GM19023 (cell line): ENCODE measurements around the gene ADARB1.

ENCODE experiments used
- ATAC-seq: cut with Tn5 transposase; IDR thresholded peaks from one replicate; pipeline ENCODE4 v1.9.1; 2021; ENCODE audit warnings: mild to moderate bottlenecking, moderate library complexity; ENCODE audit not compliant: unreplicated experiment

Gene ADARB1

DNA sequence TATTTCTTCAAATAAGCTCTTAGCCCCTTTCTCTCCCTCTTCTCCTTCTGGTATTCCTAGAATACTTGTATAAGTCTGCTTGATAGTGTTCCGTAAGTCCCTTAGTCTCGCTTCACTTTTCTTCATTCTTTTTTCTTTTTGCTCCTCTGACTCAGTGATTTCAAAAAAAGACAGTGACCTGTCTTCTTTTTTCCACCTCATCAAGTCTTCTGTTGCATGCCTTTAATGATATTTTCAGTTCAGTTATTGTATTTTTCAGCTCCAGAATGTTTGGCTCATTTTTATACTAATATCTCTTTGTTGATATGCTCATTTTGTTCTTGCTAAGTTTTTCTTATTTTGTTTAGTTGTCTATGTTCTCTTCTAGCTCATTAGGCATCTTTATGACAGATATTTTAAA is 115.6 kb downstream of the ADARB1 start:
- no peak for ATAC-seq

GRCh38 chr21:45192332-45192731 is 118.0 kb downstream of the ADARB1 start:
- no peak for ATAC-seq

DNA sequence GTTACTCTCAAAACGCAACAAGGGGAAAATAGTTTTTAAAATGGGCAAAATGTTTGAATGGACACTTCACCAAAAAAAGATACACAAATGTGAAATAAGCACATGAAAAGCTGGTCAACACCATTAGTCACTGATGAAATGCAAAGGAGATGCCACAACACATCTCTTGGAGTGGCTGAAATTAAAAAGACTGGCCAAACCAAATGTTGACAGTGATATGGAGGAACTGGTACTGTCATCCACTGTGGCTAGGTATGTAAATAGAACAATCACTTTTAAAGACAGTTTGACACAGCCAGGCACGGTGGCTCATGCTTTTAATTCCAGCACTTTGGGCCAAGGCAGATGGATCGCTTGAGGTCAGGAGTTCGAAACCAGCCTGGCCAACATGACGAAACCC is 122.2 kb downstream of the ADARB1 start:
- ATAC-seq: no peak

DNA sequence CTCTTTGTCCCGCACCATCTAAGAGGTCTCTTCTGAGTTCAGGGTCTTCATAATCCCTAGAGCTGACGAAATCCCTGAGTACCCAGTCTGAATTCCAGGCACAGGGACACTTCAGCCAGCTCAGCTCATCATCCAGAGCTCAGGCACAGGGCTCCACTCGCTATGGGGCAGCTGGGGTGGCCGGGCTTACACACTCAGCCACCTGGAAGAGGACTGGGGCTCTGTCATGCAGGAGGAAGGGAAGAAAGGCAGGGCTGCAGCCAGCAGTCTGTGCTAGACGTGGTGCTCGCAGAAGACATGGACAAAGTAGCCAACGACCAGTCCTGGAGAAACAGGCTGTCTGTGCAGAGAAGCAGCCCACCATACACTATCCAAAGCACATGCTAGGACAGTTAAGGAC is 124.8 kb downstream of the ADARB1 start:
- ATAC-seq: no peak

DNA sequence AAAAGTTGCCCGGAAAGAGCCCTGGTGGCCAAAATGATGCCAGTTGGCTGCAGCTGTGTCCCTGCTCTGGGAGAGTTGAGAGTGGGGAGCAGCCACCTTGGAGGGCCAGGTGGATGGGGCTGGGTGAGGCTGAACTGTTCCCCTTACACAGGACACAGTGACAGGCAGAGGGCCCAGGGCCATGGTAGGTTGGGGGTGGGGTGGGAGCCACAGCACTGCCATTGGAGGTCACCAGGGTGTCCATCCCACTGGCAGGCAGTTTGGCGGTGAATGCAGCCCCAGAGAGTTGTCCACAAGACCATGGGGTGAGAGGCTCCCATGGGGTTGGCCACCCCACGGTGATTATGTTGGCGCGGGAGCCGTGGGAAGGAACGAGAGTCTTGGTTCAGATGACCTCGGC is 125.7 kb downstream of the ADARB1 start:
- ATAC-seq: no peak

DNA sequence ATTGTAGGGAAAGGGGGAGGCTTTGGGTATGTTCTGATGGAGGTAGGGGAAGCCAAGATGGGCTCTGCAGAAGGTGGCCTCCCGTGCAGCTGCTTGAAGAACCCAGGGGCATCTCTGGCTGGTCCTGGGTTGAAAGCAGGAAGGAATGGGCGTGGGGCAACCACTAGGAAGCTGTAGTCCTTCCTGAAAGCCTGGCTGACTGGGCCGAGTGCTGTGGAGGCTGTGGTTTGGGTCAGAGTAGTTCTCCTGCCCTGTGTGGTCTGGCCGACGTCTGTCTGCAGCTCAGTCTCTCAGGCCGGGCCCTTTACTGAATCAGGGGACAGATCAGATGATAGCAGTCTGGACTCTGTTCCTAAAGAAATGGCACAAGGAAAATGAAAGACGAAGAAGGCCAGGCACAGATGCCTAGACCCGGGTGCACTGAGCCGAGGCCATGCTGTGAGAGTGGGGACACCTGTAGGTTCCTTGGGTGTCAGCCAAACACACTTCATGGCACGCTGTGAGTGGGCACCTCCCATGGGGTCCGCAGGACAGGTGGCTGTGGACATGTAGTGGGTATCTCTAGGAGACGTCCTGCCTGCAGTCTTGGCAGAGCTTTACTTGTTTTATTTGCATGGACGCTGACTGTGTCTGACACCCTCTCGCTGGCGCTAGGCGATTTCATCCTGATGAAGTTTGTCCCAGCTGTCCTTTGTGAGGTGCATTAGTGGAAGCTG is 126.4 kb downstream of the ADARB1 start:
- no peak for ATAC-seq

- no peak for ATAC-seq
Observed at GRCh38 chr21:45202344-45202743, 128.0 kb downstream of the ADARB1 start.

DNA sequence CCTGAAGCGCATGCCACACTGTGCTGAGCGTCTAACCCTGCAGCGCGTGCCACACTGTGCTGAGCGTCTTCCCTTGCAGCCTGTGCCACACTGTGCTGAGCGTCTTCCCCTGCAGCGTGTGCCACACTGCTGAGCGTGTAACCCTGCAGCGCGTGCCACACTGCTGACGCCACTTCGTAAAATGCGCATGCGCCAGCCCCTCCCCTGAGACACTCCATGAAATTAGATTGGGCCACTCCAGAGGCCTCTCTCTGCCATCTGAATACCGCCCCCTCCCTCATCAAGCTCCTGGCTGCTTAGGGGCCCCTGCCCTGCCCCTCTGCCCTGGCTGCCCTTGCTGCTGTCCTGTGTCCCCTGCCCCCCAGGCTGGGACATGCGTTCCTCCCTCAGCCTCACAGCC is 128.5 kb downstream of the ADARB1 start:
- no peak for ATAC-seq

- no peak for ATAC-seq
Observed at GRCh38 chr21:45203983-45204382, 129.6 kb downstream of the ADARB1 start.

GRCh38 chr21:45204395-45204794 is 130.0 kb downstream of the ADARB1 start:
- no peak for ATAC-seq

DNA sequence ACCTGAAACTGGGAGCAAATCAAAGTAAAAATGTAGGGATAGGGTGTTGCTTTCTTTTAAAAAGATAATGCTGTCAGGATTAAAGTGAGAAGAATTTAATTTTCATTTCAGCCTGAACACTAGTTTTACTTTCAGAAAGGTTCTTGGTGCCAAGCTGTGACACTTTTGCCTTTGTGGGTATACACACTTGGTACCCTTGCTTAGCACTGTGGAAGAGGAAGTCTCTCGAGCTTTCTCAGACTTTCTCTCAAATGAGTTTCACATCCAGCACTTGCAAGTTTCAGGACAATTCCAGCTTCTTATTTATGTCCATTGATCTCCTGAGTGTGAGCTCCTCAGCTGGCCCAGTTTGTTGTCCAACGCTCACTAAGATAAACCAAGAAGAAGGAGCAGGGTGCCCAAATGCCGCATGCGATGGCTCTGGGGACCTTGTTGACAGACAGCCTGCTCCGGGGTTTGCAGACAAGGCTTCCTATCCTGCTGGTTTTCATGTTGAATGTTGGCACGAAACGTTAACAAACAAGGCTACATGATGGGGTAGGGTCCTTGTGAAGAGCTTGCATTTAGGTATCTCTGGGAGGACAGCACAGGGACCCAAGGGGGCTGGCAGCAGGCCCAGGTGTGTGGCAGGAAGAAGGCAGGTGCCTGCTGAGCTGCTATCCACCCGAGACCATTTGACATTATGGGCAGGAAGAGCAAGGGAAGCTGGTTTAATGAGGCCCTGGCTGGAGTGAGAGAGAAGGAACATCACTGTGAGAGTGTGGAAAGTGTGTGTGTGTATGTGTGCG is 133.7 kb downstream of the ADARB1 start:
- ATAC-seq: no peak

- ATAC-seq: no peak
Observed at GRCh38 chr21:45208627-45208951, 134.2 kb downstream of the ADARB1 start.

GRCh38 chr21:45209046-45209445 is 134.7 kb downstream of the ADARB1 start:
- ATAC-seq: no peak

- no peak for ATAC-seq
Observed at GRCh38 chr21:45209685-45210284, 135.4 kb downstream of the ADARB1 start.

GRCh38 chr21:45210461-45210983 is 136.1 kb downstream of the ADARB1 start:
- ATAC-seq: no peak

GRCh38 chr21:45211661-45212060 is 137.3 kb downstream of the ADARB1 start:
- no peak for ATAC-seq

- ATAC-seq: no peak
Observed at GRCh38 chr21:45213392-45213791, 139.0 kb downstream of the ADARB1 start.

GRCh38 chr21:45215213-45215612 is 140.8 kb downstream of the ADARB1 start:
- ATAC-seq: no peak

DNA sequence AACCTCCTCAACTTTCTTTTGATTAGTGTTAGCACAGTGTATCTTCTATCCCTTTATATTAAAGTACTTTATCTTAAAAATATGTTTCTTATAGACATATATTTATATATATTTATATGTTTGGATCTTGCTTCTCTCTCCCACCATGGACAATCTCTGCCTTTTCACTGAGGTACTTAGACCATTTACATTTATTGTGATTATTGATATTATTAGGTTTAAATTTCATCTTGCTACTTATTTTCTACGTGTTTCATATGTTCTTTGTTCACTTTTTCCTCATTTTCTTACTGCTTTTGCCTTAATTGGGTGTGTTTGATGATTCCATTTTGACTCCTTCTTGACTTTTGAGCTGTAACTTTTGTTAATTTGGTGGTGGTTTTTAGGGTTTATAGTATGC is 142.6 kb downstream of the ADARB1 start:
- no peak for ATAC-seq

DNA sequence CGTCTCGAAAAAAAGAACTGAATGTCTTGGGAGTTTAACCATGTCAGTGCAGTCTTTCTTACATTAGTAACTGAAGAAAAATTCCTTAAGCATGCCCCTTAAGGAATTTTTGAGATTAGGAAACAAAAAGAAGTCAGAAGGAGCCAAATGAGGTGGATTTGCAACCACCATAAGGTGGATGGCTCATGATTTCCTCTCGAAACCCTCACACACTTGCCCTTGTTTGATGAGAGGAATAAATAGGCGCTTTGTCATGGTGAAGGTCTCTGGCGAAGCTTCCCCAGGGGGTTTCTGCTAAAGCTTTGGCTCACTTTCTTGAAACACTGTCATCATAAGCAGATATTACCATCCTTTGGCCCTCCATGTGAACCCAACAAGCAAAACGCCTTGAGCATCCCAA is 145.1 kb downstream of the ADARB1 start:
- ATAC-seq: no peak

DNA sequence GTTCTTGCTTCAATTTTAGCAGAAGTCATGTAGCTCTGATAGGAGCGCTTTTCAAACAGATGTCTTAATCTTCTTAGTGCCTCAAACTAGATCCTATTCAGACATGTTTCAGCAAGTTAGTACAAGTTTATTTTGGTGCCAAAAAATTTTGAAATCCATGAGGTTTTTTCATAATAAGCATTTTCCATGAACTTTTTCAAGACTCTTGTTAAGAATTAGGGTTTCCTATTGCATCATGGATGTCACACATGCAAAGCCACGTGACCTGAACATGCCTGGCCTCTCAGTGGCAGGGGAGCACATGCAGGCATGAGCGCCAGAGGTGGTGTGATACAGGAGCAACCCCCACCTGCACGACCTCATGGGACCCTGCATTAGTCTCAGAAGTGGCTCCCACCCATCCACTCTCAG is 145.7 kb downstream of the ADARB1 start:
- ATAC-seq: no peak
